ENCODE measurements around the gene FOXP3. TPM values are rescaled to one million over a fixed set of nuclear protein-coding genes. Genes with fewer than 3 reads are reported as not detected.

The FOXP3 gene
- total RNA-seq, 1 donor = not detected

- H3K4me3 ChIP-seq (ENCODE audit: insufficient read depth, low read length) = no peak overlapping the region
- TF ChIP-seq CTCF (IDR thresholded peaks at IDR 0.05; ENCODE audit: extremely low read depth, low read depth, low read length) = no peak
- H4K20me1 ChIP-seq (ENCODE audit: insufficient read depth, low read length) = no peaks in the 10 kb centered on the region
- H3K9me3 ChIP-seq (ENCODE audit: low read depth, low read length) = no peaks in the 10 kb centered on the region
- H2AFZ ChIP-seq (ENCODE audit: low read length) = no peak overlapping the region
- H3K27me3 ChIP-seq (ENCODE audit: insufficient read depth, low read length) = no peaks in the 10 kb centered on the region
- no peaks in the 10 kb centered on the region for H3K4me1 ChIP-seq (ENCODE audit: insufficient read depth, low read length)
- DNase-seq (ENCODE audit: insufficient read length, low spot score, missing footprints) = no peak
- no peak overlapping the region for H3K27ac ChIP-seq (ENCODE audit: low read depth, low read length)
- H3K36me3 ChIP-seq (ENCODE audit: insufficient read depth, low read length) = no peaks in the 10 kb centered on the region
- no peak overlapping the region for H3K4me2 ChIP-seq (ENCODE audit: insufficient read depth, low read length)
- H3K79me2 ChIP-seq (ENCODE audit: insufficient read depth, low read length) = no peaks in the 10 kb centered on the region
Measured at GRCh38 chrX:49212861-49213260, 51.6 kb downstream of the FOXP3 start.

- Histone ChIP-seq H3K27ac (ENCODE audit: low read depth, low read length) (no peak overlapping the region), H4K20me1 (ENCODE audit: insufficient read depth, low read length) (no peaks in the 10 kb centered on the region), H3K79me2 (ENCODE audit: insufficient read depth, low read length) (no peaks in the 10 kb centered on the region), H2AFZ (ENCODE audit: low read length) (no peak overlapping the region), H3K9me3 (ENCODE audit: low read depth, low read length) (no peaks in the 10 kb centered on the region), H3K27me3 (ENCODE audit: insufficient read depth, low read length) (no peaks in the 10 kb centered on the region), H3K4me3 (ENCODE audit: insufficient read depth, low read length) (no peak overlapping the region), H3K4me1 (ENCODE audit: insufficient read depth, low read length) (no peaks in the 10 kb centered on the region), H3K4me2 (ENCODE audit: insufficient read depth, low read length) (no peak overlapping the region), H3K36me3 (ENCODE audit: insufficient read depth, low read length) (no peaks in the 10 kb centered on the region)
- no peak for TF ChIP-seq CTCF (IDR thresholded peaks at IDR 0.05; ENCODE audit: extremely low read depth, low read depth, low read length)
- DNase-seq (ENCODE audit: insufficient read length, low spot score, missing footprints) = no peak
Measured at GRCh38 chrX:49212209-49212608, 52.3 kb downstream of the FOXP3 start.

GRCh38 chrX:49211074-49211473, 53.4 kb downstream of the FOXP3 start:
- H3K4me3 ChIP-seq (ENCODE audit: insufficient read depth, low read length) = no peak overlapping the region
- H3K27ac ChIP-seq (ENCODE audit: low read depth, low read length) = no peak overlapping the region
- no peaks in the 10 kb centered on the region for H4K20me1 ChIP-seq (ENCODE audit: insufficient read depth, low read length)
- TF ChIP-seq CTCF (IDR thresholded peaks at IDR 0.05; ENCODE audit: extremely low read depth, low read depth, low read length) = no peak
- DNase-seq (ENCODE audit: insufficient read length, low spot score, missing footprints) = no peak
- H3K4me2 ChIP-seq (ENCODE audit: insufficient read depth, low read length) = no peak overlapping the region
- H3K36me3 ChIP-seq (ENCODE audit: insufficient read depth, low read length) = no peaks in the 10 kb centered on the region
- H3K9me3 ChIP-seq (ENCODE audit: low read depth, low read length) = no peaks in the 10 kb centered on the region
- H3K79me2 ChIP-seq (ENCODE audit: insufficient read depth, low read length) = no peaks in the 10 kb centered on the region
- H3K27me3 ChIP-seq (ENCODE audit: insufficient read depth, low read length) = no peaks in the 10 kb centered on the region
- H3K4me1 ChIP-seq (ENCODE audit: insufficient read depth, low read length) = no peaks in the 10 kb centered on the region
- no peak overlapping the region for H2AFZ ChIP-seq (ENCODE audit: low read length)

GRCh38 chrX:49210406-49210805, 54.1 kb downstream of the FOXP3 start:
- H3K4me2 ChIP-seq (ENCODE audit: insufficient read depth, low read length) = no peak overlapping the region
- H3K4me3 ChIP-seq (ENCODE audit: insufficient read depth, low read length) = no peak overlapping the region
- H2AFZ ChIP-seq (ENCODE audit: low read length) = no peak overlapping the region
- no peaks in the 10 kb centered on the region for H3K79me2 ChIP-seq (ENCODE audit: insufficient read depth, low read length)
- H3K36me3 ChIP-seq (ENCODE audit: insufficient read depth, low read length) = no peaks in the 10 kb centered on the region
- no peak overlapping the region for H3K27ac ChIP-seq (ENCODE audit: low read depth, low read length)
- no peak for DNase-seq (ENCODE audit: insufficient read length, low spot score, missing footprints)
- no peaks in the 10 kb centered on the region for H3K4me1 ChIP-seq (ENCODE audit: insufficient read depth, low read length)
- no peak for TF ChIP-seq CTCF (IDR thresholded peaks at IDR 0.05; ENCODE audit: extremely low read depth, low read depth, low read length)
- no peaks in the 10 kb centered on the region for H3K27me3 ChIP-seq (ENCODE audit: insufficient read depth, low read length)
- H4K20me1 ChIP-seq (ENCODE audit: insufficient read depth, low read length) = no peaks in the 10 kb centered on the region
- H3K9me3 ChIP-seq (ENCODE audit: low read depth, low read length) = no peaks in the 10 kb centered on the region

Data from osteoblast (primary cell).